ENCODE results near the gene GALNT15. TPM values are rescaled to one million over a fixed set of nuclear protein-coding genes. Genes with fewer than 3 reads are reported as not detected.

The GALNT15 gene
- polyA plus RNA-seq, 1 experiment, result 5.4 TPM

GRCh38 chr3:16189201-16189600 lies 14.7 kb downstream of the GALNT15 start:
- Histone ChIP-seq H3K36me3 (ENCODE audit: control insufficient read depth, insufficient read depth, low read length) (no peaks in the 10 kb centered on the region), H3K4me3 (ENCODE audit: low read depth, low read length) (no peak overlapping the region), H3K27me3 (ENCODE audit: control insufficient read depth, insufficient read depth, low read length) (no peaks in the 10 kb centered on the region)
- ChIA-PET POLR2A (no interaction called here), CTCF (interaction anchor here (0.7 to 1.4 kb wide), 4 partner anchors 11 to 130 kb away, joined by 3 to 5 read pairs (median 4); no protein-coding TSS in a partner anchor)
- TF ChIP-seq, protein P1, sequence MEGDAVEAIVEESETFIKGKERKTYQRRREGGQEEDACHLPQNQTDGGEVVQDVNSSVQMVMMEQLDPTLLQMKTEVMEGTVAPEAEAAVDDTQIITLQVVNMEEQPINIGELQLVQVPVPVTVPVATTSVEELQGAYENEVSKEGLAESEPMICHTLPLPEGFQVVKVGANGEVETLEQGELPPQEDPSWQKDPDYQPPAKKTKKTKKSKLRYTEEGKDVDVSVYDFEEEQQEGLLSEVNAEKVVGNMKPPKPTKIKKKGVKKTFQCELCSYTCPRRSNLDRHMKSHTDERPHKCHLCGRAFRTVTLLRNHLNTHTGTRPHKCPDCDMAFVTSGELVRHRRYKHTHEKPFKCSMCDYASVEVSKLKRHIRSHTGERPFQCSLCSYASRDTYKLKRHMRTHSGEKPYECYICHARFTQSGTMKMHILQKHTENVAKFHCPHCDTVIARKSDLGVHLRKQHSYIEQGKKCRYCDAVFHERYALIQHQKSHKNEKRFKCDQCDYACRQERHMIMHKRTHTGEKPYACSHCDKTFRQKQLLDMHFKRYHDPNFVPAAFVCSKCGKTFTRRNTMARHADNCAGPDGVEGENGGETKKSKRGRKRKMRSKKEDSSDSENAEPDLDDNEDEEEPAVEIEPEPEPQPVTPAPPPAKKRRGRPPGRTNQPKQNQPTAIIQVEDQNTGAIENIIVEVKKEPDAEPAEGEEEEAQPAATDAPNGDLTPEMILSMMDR (IDR thresholded peaks at IDR 0.05; ENCODE audit: insufficient read depth, low read depth, low read length), result no peak
- no peak for DNase-seq (ENCODE audit: low read depth)

DNA sequence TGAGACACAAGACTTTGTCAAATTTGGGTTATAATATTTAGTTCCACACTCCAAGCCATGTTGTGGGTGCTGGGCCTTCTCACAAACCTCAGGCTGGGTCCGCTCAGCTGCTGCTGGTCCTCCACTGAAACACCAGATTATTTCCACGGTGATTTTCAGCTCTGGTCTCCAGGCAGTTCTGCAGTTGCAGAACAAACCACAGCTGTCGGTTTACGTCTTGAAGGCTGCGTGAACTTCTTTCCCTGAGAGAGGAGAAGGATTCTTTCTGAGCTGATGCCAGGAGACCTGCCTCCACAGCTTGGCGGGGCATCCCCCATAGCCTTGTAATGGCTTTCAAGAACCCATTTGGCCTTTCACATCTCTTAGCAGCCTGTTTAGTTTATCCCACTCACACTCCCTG lies 16.2 kb downstream of the GALNT15 start:
- DNase-seq (ENCODE audit: low read depth), result no peak
- TF ChIP-seq, protein P1 (IDR thresholded peaks at IDR 0.05; ENCODE audit: insufficient read depth, low read depth, low read length), result no peak
- ChIA-PET POLR2A (no interaction called here), CTCF (interaction anchor here (1.2 to 1.4 kb wide), 2 partner anchors 9 to 13 kb away, joined by 3 to 4 read pairs; no protein-coding TSS in a partner anchor)
- Histone ChIP-seq H3K4me3 (ENCODE audit: low read depth, low read length) (no peak overlapping the region), H3K36me3 (ENCODE audit: control insufficient read depth, insufficient read depth, low read length) (no peaks in the 10 kb centered on the region), H3K27me3 (ENCODE audit: control insufficient read depth, insufficient read depth, low read length) (no peaks in the 10 kb centered on the region)

DNA sequence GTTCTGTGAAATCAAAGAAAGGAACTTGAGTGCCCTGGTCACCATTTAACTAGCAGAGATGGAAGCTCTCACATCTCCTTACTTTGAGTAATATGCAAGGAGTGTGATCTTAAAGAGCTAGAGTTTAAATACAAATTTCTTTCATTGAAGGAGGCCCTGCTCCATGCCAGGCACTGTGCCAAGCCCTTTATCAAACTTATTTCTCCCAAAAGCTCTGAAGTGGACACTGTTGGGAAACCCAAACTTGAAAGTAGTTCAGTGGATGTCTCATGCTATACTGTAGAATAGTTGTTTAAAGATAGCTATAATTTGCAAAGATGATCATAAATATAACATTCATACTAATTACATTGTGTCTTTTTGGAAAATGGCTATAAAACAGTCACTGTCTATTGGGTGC lies 17.1 kb downstream of the GALNT15 start:
- TF ChIP-seq, protein P1 (IDR thresholded peaks at IDR 0.05; ENCODE audit: insufficient read depth, low read depth, low read length), result no peak
- no peaks in the 10 kb centered on the region for H3K27me3 ChIP-seq (ENCODE audit: control insufficient read depth, insufficient read depth, low read length)
- no peak overlapping the region for H3K4me3 ChIP-seq (ENCODE audit: low read depth, low read length)
- no peak for DNase-seq (ENCODE audit: low read depth)
- CTCF ChIA-PET, result interaction anchor here (1.2 to 1.4 kb wide), 2 partner anchors 10 to 12 kb away, joined by 3 to 4 read pairs; no protein-coding TSS in a partner anchor
- no peaks in the 10 kb centered on the region for H3K36me3 ChIP-seq (ENCODE audit: control insufficient read depth, insufficient read depth, low read length)
- POLR2A ChIA-PET, result no interaction called here

DNA sequence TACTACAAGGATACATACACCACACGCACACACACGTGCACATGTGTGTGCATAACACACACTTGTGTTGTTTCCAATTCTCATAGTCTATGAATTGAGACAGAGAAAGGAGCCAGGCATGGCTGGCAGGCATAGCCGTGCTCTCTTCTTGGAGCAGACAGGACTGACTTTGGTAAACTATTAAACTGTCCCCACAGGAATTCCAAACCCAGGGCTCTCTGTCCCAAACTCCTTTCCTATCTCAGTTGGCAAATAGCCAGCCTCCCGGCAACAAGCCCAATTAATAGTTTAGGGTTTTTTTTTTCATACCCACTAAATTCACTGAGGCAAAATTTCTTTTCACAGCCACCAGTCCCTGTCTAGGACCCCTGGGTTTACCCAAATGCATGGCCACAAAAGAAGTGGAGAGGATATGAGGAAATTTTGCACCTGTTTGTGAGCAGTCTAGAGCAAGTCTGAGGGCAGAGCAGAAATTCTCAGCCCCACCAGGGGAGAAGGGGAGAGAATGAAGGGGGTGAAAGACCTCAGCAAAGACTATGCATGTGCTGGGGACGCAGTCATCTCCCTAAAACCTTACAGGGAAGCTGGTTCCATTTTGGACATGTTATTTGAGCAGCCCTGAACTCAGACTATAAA lies 17.8 kb downstream of the GALNT15 start:
- DNase-seq (ENCODE audit: low read depth), result no peak
- POLR2A ChIA-PET, result no interaction called here
- CTCF ChIA-PET, result interaction anchor here (1.4 kb wide), 1 partner anchor 11 kb away, joined by 4 read pairs; no protein-coding TSS in a partner anchor

GRCh38 chr3:16198427-16198826 lies 23.9 kb downstream of the GALNT15 start:
- ChIA-PET POLR2A (no interaction called here), CTCF (interaction anchor here (1.0 kb wide), 1 partner anchor 386 kb away, joined by 3 read pairs; no protein-coding TSS in a partner anchor)
- DNase-seq (ENCODE audit: low read depth), result no peak
- no peak overlapping the region for H3K4me3 ChIP-seq (ENCODE audit: low read depth, low read length)
- no peaks in the 10 kb centered on the region for H3K36me3 ChIP-seq (ENCODE audit: control insufficient read depth, insufficient read depth, low read length)
- H3K27me3 ChIP-seq (ENCODE audit: control insufficient read depth, insufficient read depth, low read length), result no peaks in the 10 kb centered on the region
- TF ChIP-seq, protein P1 (IDR thresholded peaks at IDR 0.05; ENCODE audit: insufficient read depth, low read depth, low read length), result no peak

More for the DNA sequence above, 17.8 kb downstream of the GALNT15 start:
- Histone ChIP-seq H3K4me3 (ENCODE audit: low read depth, low read length) (no peak overlapping the region), H3K27me3 (ENCODE audit: control insufficient read depth, insufficient read depth, low read length) (no peaks in the 10 kb centered on the region), H3K36me3 (ENCODE audit: control insufficient read depth, insufficient read depth, low read length) (no peaks in the 10 kb centered on the region)
- TF ChIP-seq, protein P1 (IDR thresholded peaks at IDR 0.05; ENCODE audit: insufficient read depth, low read depth, low read length), result no peak

Measured in BJ (cell line).